GM12878 (cell line): ENCODE results near the gene RNU2-1.

Source experiments
- CHD1 ChIP-seq: IDR thresholded peaks from 2 replicates; pipeline ENCODE4 v1.6.1; 2012; ENCODE audit warnings: low read depth, low read length, improper control_type of control experiment
- EP300 ChIP-seq, 2 experiments: fragments of 150-350 bp in 1 of 2; IDR thresholded peaks; 2 replicates each; pipeline ENCODE4 v1.6.1; 2011 to 2012; ENCODE audit warnings: low read depth in 2 of 2, low read length in 2 of 2, borderline replicate concordance in 1 of 2, improper control_type of control experiment in 1 of 2, inconsistent platforms in 1 of 2; ENCODE audit not compliant: control insufficient read depth in 1 of 2
- EZH2 ChIP-seq: IDR thresholded peaks from 2 replicates; pipeline ENCODE4 v1.6.1; 2012; ENCODE audit warnings: low read depth, mild to moderate bottlenecking, control low read depth, inconsistent platforms, low read length, borderline replicate concordance; ENCODE audit not compliant: control insufficient read depth
- POLR2A ChIP-seq: IDR thresholded peaks from 2 replicates; pipeline ENCODE4 v1.6.1; 2011; ENCODE audit warnings: low read depth, mild to moderate bottlenecking, low read length
- RAD21 ChIP-seq: IDR thresholded peaks from 2 replicates; pipeline ENCODE4 v1.6.1; 2011; ENCODE audit warnings: mild to moderate bottlenecking, low read depth, low read length, moderate library complexity; ENCODE audit not compliant: insufficient read depth
- SMC3 ChIP-seq: IDR thresholded peaks from 2 replicates; pipeline ENCODE4 v1.6.1; 2011; ENCODE audit warnings: low read length, improper control_type of control experiment, borderline replicate concordance
- TCF12 ChIP-seq: IDR thresholded peaks from 2 replicates; pipeline ENCODE4 v1.6.1; 2011; ENCODE audit warnings: low read depth, mild to moderate bottlenecking, low read length
- TF ChIP-seq, protein P1 (sequence below), 3 experiments: IDR thresholded peaks in 2 of 3; conservative IDR thresholded peaks in 1 of 3; 2 replicates each; pipeline ENCODE4 v1.5.1; 2011; ENCODE audit warnings: low read depth in 3 of 3, low read length in 3 of 3, mild to moderate bottlenecking in 3 of 3, control low read depth in 2 of 3, moderate library complexity in 2 of 3, inconsistent platforms in 1 of 3, mixed read lengths in 1 of 3; ENCODE audit not compliant: control insufficient read depth in 2 of 3, insufficient read depth in 1 of 3; ENCODE audit errors: extremely low read depth in 1 of 3

- TF ChIP-seq TCF12: no peak
- no peak for TF ChIP-seq RAD21
- TF ChIP-seq CHD1: no peak
- no peak for TF ChIP-seq EP300 (IDR thresholded peaks at IDR 0.05; ENCODE audit: borderline replicate concordance in 1 of 2, control insufficient read depth in 1 of 2, low read depth in 2 of 2, low read length in 2 of 2)
- TF ChIP-seq EZH2: no peak
- no peak for TF ChIP-seq SMC3
- TF ChIP-seq, protein P1, sequence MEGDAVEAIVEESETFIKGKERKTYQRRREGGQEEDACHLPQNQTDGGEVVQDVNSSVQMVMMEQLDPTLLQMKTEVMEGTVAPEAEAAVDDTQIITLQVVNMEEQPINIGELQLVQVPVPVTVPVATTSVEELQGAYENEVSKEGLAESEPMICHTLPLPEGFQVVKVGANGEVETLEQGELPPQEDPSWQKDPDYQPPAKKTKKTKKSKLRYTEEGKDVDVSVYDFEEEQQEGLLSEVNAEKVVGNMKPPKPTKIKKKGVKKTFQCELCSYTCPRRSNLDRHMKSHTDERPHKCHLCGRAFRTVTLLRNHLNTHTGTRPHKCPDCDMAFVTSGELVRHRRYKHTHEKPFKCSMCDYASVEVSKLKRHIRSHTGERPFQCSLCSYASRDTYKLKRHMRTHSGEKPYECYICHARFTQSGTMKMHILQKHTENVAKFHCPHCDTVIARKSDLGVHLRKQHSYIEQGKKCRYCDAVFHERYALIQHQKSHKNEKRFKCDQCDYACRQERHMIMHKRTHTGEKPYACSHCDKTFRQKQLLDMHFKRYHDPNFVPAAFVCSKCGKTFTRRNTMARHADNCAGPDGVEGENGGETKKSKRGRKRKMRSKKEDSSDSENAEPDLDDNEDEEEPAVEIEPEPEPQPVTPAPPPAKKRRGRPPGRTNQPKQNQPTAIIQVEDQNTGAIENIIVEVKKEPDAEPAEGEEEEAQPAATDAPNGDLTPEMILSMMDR (IDR thresholded peaks at IDR 0.05 in 2 of 3, conservative IDR thresholded peaks at IDR 0.05 in 1 of 3; ENCODE audit: control insufficient read depth in 2 of 3, extremely low read depth in 1 of 3, insufficient read depth in 1 of 3, low read depth in 3 of 3, low read length in 3 of 3): no peak
- TF ChIP-seq POLR2A: no peak
These were observed 17.4 kb downstream of the RNU2-1 start for GRCh38 chr17:43216369-43216761.
